Prostate gland (tissue), 2 donors: ENCODE measurements around the gene ATRN.

Experiments
- CTCF ChIP-seq, 4 experiments: fragments of 200-600 bp in 2 of 4; fragments of 450-650 bp in 2 of 4; sonication (generic) in 2 of 4; IDR thresholded peaks; 1 replicate in 3 of 4; 2 replicates in 1 of 4; pipeline ENCODE4 v1.5.1; 2016 to 2019; ENCODE audit warnings: antibody characterized with exemption in 4 of 4, mild to moderate bottlenecking in 2 of 4, moderate library complexity in 2 of 4
- POLR2AphosphoS5 ChIP-seq: sonication (generic); formaldehyde crosslinking; IDR thresholded peaks from one replicate; pipeline ENCODE4 v1.6.1; 2017; ENCODE audit warnings: antibody characterized with exemption

GRCh38 chr20:3543901-3544507, 73.2 kb downstream of the ATRN start:
- TF ChIP-seq POLR2AphosphoS5, result no peak
- TF ChIP-seq CTCF (IDR thresholded peaks at IDR 0.05), result no peak
